ENCODE results near the gene KIAA0513.

GRCh38 chr16:85048921-85049562, 21.4 kb downstream of the KIAA0513 start:
- TF ChIP-seq CTCF (conservative IDR thresholded peaks at IDR 0.05 in 1 of 2, IDR thresholded peaks at IDR 0.05 in 1 of 2; ENCODE audit: low read depth in 1 of 2, low read length in 2 of 2) (no peak), EZH2 (IDR thresholded peaks at IDR 0.05; ENCODE audit: low read length, missing control alignments) (no peak)

Measured in fibroblast of lung (primary cell).